ENCODE results near the gene ELMO1.

GRCh38 chr7:37068038-37068437 is 380.6 kb downstream of the ELMO1 start:
- no peak for TF ChIP-seq CTCF (IDR thresholded peaks at IDR 0.05)
- TF ChIP-seq EP300 (IDR thresholded peaks at IDR 0.05), result no peak
